Memory B cell (primary cell): ENCODE results near the gene TMF1.

ENCODE experiments used
- ATAC-seq: fragments of 150-1000 bp; cut with Tn5 transposase; 2 replicates; pipeline ENCODE4 v1.10.0; 2021; ENCODE audit warnings: low read depth, mild to moderate bottlenecking, moderate library complexity
- DNase-seq, 2 donors: peaks; one replicate each; pipeline ENCODE4 v3.0.0; 2022; ENCODE audit warnings: low spot score in 2 of 2
- H3K27ac Mint-ChIP-seq: one replicate; pipeline ENCODE4 v1.8.0; 2022; ENCODE audit warnings: mild to moderate bottlenecking, moderate library complexity, mixed read lengths
- H3K27me3 Mint-ChIP-seq: one replicate; pipeline ENCODE4 v1.8.0; 2022; ENCODE audit warnings: mixed read lengths
- H3K36me3 Mint-ChIP-seq: one replicate; pipeline ENCODE4 v1.8.0; 2022; ENCODE audit warnings: mild to moderate bottlenecking, mixed read lengths
- H3K4me1 Mint-ChIP-seq: one replicate; pipeline ENCODE4 v1.8.0; 2022; ENCODE audit warnings: mixed read lengths
- H3K4me3 Mint-ChIP-seq: one replicate; pipeline ENCODE4 v1.8.0; 2022; ENCODE audit warnings: mild to moderate bottlenecking, moderate library complexity, mixed read lengths
- H3K9me3 Mint-ChIP-seq: one replicate; pipeline ENCODE4 v1.8.0; 2022; ENCODE audit warnings: mixed read lengths

Gene TMF1

DNA sequence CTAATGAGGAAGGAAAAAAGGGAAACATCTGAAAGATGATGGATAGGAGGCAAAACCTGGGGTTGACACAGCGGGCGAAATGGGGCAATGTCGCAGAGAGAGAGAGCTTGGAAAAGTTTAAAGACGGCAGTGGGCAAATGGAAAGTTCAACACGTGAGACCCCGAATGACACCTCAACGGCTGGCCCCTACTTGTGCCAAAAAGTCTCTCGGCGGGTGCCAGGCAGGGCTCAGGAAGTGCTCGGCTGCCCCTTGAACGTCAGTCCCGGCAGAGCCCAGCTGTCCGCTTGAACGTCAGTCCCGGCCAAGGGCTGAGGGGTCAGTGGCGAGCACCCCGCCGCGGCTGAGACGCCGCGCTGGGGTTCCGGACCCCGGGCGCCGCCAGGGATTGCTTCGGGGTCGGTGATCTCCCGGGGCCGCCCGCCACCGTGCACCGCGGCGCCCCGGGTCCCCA lies 39.3 kb downstream of the TMF1 start:
- H3K4me1 Mint-ChIP-seq = peaks cover 9% of the 10 kb centered on the region
- H3K36me3 Mint-ChIP-seq = peaks cover 6% of the 10 kb centered on the region
- ATAC-seq = no peak

DNA sequence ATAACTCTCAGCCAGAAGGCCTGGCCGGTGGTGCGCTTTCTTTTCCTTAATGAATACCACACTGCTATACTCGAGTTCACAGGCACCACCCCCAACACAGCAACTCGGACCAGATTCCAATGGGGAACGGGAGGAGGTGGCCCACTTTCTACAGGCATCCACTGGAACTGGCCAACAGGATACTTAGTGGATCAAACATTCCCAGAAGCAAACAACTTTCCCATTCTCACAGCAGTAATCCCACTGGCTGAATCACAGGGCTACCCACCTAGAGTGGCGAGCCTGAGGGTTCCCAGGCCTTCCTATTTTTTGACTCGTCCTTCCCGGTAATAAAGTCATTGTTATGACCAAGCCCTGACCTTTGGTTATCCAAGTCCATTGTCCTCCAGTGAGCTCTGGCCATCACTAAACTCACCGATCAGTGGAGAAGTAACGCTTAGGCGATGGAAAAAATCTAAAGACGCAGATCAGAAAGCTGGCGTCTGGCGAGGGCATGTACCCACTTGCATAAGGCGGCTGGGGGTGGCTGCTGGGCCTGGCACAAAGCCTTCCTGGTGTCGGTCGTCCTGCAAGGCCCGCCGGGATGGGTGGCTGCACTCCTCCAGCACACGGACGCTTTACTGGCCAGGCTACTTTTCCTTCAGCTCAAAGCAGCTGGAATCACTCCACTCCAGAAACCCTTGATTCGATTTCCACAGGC lies 39.9 kb downstream of the TMF1 start:
- Mint-ChIP-seq H3K27ac (peak overlapping the region; percentile 87), H3K27me3 (no peaks in the 10 kb centered on the region)
- no peak for DNase-seq

More for the DNA sequence above, 39.3 kb downstream of the TMF1 start:
- H3K27me3 Mint-ChIP-seq = no peaks in the 10 kb centered on the region
- no peak for DNase-seq
- H3K9me3 Mint-ChIP-seq = no peaks in the 10 kb centered on the region
- H3K4me3 Mint-ChIP-seq = peak overlapping the region; percentile 93
- peak overlapping the region; percentile 87 for H3K27ac Mint-ChIP-seq

DNA sequence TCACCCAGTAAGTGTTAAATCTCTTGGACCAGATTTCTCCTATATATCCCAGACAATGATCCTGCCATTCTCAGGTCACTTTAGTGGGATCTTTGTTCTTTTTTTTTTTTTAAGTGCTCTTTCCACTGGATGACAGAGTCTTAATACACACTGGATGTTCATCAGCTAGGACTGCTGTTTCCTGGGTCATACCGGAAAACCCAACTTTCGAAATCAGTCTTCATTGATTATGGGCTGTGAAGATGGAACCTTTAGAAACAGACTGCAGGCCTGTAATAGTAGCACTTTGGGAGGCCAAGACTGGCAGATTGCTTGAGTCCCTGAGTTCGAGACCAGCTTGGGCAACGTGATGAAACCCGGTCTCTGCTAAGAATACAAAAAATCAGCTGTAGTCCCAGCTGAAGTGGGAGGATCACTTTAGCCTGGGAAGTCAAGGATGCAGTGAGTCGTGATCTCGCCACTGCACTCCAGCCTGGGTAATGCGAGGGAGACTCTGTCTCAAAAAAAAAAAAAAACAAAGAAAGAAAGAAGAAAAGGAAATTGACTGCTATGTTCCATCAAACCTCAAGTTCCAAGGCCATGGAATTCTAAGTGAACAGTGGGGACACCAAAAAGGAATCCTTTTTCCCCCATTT lies 40.9 kb downstream of the TMF1 start:
- H3K4me3 Mint-ChIP-seq = peak overlapping the region; percentile 41
- no peaks in the 10 kb centered on the region for H3K9me3 Mint-ChIP-seq
- DNase-seq (no peak), ATAC-seq (no peak)
- no peaks in the 10 kb centered on the region for H3K27me3 Mint-ChIP-seq
- H3K27ac Mint-ChIP-seq = peak overlapping the region; percentile 35
- H3K36me3 Mint-ChIP-seq = peaks cover 9% of the 10 kb centered on the region
- H3K4me1 Mint-ChIP-seq = peaks cover 9% of the 10 kb centered on the region

More for the DNA sequence above, 39.9 kb downstream of the TMF1 start:
- no peak for ATAC-seq
- Mint-ChIP-seq H3K4me3 (peak overlapping the region; percentile 93), H3K9me3 (no peaks in the 10 kb centered on the region), H3K4me1 (peaks cover 9% of the 10 kb centered on the region), H3K36me3 (peaks cover 6% of the 10 kb centered on the region)

DNA sequence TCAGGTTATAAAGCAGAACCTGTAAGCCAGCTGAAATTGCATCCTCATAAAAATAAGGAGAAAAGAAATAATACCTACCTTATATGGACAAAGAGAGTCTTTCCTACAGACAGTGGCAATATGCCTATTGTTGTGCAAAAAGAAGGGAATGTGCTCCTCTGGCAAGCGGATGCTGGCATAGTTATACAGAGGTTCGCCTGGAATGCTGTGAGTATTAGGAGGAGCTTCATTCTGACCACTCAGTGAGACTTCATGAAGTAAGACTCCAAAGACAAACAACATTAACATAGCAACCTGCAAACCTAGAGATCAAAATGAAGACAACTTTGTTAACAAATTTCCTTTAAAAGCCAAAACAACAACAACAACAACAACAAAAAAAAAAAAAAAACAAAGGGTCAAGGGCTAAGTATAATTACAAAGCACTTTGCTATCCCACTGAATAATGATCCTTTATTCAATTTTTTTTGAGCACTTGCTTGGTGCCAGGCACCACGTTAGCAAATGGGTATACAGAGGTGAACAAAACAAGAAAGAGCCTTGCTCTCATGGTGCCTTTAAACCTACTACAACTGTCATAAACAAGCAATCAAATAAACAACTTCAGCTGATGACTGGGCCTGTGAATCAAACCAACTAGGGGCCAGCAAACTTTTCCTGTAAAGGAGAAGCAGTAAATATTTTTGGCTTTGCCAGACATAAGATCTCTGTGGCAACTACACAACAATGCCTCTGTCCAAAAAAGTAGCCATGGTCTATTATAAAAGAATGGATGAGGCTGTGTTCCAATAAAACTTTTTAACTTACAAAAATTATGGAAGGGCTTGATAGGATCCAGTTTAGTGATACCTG lies 42.3 kb downstream of the TMF1 start:
- no peak for DNase-seq
- no peak for ATAC-seq
- H3K27me3 Mint-ChIP-seq = no peaks in the 10 kb centered on the region
- peaks cover 5% of the 10 kb centered on the region for H3K4me1 Mint-ChIP-seq
- no peak overlapping the region for H3K4me3 Mint-ChIP-seq
- H3K27ac Mint-ChIP-seq = peak overlapping the region; percentile 54
- no peaks in the 10 kb centered on the region for H3K9me3 Mint-ChIP-seq
- H3K36me3 Mint-ChIP-seq = peaks cover 14% of the 10 kb centered on the region

DNA sequence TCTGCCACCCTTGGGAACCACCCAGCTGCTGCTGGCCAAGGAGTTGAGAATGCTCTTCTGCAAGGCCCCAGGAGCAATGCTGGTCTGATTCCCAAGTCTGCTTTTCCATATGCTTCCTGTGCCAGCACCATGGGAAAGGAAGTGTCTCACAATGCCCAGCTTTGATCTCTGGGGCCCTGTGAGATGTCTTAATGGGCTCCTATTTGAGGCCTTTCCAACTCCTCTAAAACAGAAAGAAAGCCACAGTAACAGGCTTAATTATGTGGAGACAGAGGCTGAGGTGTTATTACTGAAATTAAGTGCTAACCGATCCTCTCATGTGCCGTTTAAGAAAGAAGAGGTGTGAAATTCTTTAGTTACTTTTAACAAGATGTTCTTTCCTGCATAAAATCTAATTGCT lies 43.2 kb downstream of the TMF1 start:
- Mint-ChIP-seq H3K4me1 (peaks cover 3% of the 10 kb centered on the region), H3K9me3 (no peaks in the 10 kb centered on the region), H3K36me3 (peaks cover 14% of the 10 kb centered on the region), H3K27me3 (no peaks in the 10 kb centered on the region), H3K27ac (no peak overlapping the region), H3K4me3 (no peak overlapping the region)
- DNase-seq (no peak), ATAC-seq (no peak)

DNA sequence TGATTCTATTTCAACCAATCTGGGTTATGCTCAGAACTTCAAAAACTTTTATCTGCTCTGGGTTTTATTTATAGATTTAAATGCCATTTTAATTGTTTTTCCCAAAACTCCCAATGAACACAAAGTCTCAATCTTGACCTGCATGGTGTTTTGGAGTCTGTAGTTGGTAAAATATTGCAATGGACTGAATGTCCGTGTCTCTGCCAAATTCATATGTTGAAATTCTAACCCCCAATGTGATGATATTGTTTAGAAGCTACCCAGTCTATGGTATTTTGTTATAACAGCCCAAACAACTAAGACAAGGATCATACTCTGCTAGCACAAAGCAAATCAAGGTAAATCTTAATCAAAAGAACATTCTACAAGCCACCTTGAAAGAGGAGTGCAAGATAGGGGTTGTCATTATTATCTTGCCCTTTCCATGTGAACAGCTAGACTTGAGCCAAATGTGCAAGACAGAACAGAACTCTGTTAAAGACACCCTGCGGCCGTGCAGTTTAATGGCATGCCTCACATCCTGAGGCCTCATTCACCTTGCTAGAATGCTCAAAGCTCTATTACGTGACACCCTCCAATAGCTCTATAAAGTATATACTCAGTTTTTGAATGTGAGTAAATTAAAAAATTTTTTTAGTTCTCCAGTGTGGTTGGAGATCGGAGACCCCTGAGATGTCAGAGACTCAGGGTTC lies 46.2 kb downstream of the TMF1 start:
- H3K4me3 Mint-ChIP-seq = no peak overlapping the region
- no peak overlapping the region for H3K27ac Mint-ChIP-seq
- no peaks in the 10 kb centered on the region for H3K4me1 Mint-ChIP-seq
- DNase-seq (no peak), ATAC-seq (no peak)
- peaks cover 19% of the 10 kb centered on the region for H3K36me3 Mint-ChIP-seq
- H3K27me3 Mint-ChIP-seq = no peaks in the 10 kb centered on the region
- no peaks in the 10 kb centered on the region for H3K9me3 Mint-ChIP-seq

DNA sequence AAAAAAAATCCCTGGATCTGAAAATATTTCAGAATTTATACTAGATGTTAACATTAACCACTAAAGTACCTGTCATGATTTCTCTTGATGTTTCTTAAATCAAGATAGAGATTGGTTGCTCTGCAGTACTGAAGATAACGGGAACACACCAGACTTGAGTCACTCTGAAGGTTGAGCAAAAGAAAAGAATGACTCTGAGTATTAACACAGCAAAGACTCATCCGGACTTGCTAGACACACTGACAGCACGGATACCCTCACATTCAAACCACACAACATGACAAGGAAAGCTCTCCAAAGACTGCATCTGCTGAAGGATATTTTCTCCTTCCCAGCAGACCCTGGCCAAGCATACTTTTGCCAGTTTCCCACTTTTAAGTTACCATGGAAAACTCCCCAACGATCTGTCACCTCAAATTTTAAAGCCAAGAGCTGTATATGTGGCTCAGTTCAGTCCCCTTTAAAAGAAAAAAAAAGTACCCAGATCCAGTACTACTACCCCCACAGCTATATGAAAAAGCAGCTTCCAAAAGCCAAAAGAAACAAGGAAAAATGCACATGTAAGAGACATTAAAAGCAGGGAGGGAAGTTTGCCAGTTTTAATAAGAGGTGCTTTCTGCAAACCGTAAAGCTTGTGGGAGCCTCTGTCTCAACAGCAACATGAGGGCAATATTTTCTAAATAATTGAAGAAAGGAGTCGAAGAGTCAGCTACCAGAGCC lies 46.9 kb downstream of the TMF1 start:
- ATAC-seq (no peak), DNase-seq (no peak)
- Mint-ChIP-seq H3K27ac (no peak overlapping the region), H3K9me3 (no peaks in the 10 kb centered on the region), H3K4me1 (no peaks in the 10 kb centered on the region), H3K36me3 (peaks cover 19% of the 10 kb centered on the region), H3K27me3 (no peaks in the 10 kb centered on the region), H3K4me3 (no peak overlapping the region)

DNA sequence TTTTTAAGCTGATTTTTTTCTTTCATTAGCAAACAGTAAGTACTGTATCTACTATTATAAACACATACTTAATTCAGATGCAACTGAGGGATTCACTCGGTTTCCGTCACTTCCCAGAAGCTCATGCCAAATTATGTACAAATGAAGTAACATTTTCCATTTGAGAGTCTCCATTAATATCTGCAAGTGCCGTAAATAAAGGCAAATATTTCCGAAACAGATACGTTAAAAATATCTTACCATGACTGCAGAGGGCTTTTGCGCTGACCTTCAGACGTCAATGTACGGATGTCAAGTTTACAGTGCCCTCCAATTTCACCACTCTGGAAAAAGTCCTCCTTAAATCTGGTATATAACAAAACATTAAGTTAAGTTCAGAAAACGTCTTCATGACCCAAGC lies 48.0 kb downstream of the TMF1 start:
- H3K36me3 Mint-ChIP-seq = peaks cover 20% of the 10 kb centered on the region

DNA sequence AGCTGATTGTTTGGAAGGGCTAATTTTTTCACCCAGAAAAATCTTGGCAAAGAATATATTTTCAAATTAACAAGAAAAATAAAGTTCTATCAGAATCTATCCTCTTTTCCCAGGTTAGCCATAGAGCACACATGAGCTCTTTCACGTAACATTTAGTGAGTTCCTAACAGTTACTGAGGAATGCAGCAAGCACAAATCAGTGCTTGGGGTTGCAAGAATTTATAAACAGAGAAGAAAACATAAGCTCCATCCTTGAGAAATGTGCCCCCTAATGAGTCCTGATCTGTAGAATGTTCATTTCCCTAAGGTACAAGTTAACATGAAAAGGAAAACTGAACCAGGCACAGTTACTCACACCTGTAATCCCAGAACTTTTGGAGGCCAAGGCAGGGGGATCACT lies 52.5 kb downstream of the TMF1 start:
- no peak for DNase-seq
- ATAC-seq = no peak
- no peaks in the 10 kb centered on the region for H3K9me3 Mint-ChIP-seq
- H3K4me3 Mint-ChIP-seq = no peak overlapping the region
- peaks cover 29% of the 10 kb centered on the region for H3K36me3 Mint-ChIP-seq
- no peaks in the 10 kb centered on the region for H3K4me1 Mint-ChIP-seq
- no peaks in the 10 kb centered on the region for H3K27me3 Mint-ChIP-seq
- no peak overlapping the region for H3K27ac Mint-ChIP-seq

More for the DNA sequence above, 48.0 kb downstream of the TMF1 start:
- Mint-ChIP-seq H3K4me1 (no peaks in the 10 kb centered on the region), H3K27me3 (no peaks in the 10 kb centered on the region), H3K27ac (no peak overlapping the region), H3K9me3 (no peaks in the 10 kb centered on the region), H3K4me3 (no peak overlapping the region)
- DNase-seq (no peak), ATAC-seq (no peak)

DNA sequence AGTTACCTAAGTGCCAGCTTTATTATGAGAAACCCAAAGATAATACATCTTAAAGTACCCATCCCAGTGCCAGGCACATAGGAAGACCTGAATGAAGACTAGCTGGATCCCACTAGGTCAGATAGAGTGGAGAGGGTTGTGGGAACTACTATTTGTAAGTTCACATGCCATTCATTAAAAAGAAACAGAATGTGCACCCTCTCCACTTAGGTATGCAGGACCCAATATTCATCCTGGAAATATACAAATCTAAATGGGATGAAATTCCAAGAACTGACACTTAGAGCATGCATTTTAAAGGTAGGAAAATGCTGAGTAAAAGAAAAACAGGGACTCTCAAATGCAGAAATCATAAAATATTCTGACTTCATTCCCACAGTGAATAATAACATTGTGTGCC lies 53.0 kb downstream of the TMF1 start:
- ATAC-seq (no peak), DNase-seq (no peak)
- Mint-ChIP-seq H3K4me1 (no peaks in the 10 kb centered on the region), H3K27ac (no peak overlapping the region), H3K36me3 (peaks cover 29% of the 10 kb centered on the region), H3K9me3 (no peaks in the 10 kb centered on the region), H3K27me3 (no peaks in the 10 kb centered on the region), H3K4me3 (no peak overlapping the region)

DNA sequence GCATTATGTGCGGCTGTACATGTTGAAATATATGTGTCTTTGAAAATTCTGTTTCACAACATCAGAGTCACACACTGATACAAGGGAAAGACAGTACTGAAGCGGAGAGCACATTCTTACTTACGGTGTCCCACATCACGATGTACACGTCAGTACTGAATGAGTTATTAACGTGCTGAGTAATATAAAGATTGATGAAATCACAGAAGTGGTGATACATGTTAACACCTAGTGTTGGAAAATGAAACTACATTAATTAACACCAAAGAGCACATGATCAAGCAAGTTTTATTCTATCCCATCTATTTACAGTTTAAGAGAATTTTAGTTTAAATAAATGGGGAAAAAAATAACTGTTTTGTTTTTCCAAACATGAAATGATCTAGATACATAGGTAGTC lies 54.2 kb downstream of the TMF1 start:
- H3K27ac Mint-ChIP-seq = no peak overlapping the region
- no peaks in the 10 kb centered on the region for H3K4me1 Mint-ChIP-seq
- H3K9me3 Mint-ChIP-seq = no peaks in the 10 kb centered on the region
- H3K4me3 Mint-ChIP-seq = no peak overlapping the region
- ATAC-seq = no peak
- no peaks in the 10 kb centered on the region for H3K27me3 Mint-ChIP-seq
- no peak for DNase-seq
- peaks cover 38% of the 10 kb centered on the region for H3K36me3 Mint-ChIP-seq

DNA sequence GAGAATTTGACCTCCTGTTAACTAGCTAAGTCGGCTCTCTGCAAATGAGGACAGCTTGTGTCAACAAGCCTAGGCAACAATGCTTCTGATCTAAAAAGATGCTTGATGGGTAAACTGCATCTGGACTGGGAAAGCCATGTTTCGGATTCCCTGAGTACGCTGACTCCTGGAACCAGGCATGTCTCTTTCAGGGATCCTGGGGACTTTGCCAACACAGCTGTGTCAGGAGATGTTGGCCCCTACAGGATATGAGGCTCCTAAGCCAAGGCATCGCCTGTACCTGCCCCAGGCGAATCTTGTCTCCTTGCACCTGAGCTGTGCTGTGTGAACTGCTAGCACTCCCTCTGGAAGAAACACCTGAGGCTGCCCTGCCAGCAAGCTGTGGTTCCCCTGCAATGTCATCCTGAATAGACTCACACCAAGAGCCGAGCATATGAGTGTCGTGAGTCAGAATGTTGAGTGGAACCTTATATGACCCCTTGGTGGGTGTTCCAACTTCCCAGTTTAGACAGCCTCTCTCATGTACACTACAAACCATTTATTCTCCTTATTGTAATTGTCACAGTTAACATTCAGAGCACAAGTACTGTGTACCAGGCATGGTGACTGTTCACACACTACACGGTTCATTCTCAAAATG lies 55.7 kb downstream of the TMF1 start:
- ATAC-seq (no peak), DNase-seq (no peak)
- Mint-ChIP-seq H3K27ac (no peak overlapping the region), H3K27me3 (no peaks in the 10 kb centered on the region), H3K9me3 (no peaks in the 10 kb centered on the region), H3K36me3 (peaks cover 47% of the 10 kb centered on the region), H3K4me1 (no peaks in the 10 kb centered on the region), H3K4me3 (no peak overlapping the region)

DNA sequence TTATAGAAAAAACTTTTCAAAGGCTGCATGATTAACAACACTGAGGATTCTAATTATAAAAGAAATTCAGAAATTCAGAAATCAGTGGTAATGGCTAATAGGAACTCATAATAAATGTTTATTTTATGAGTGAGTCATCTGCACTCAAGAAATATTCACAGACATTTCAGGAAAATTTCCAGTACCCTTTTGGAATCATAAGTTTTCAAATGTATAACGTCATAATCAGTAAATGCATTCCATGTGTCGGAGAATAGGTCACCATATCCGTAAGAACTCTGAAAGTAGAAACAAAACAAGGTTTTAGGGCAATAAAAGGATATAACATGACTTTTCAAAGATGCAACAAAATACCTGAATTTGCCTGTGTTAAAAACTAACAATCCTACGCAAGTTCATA lies 63.4 kb downstream of the TMF1 start:
- Mint-ChIP-seq H3K4me3 (no peak overlapping the region), H3K4me1 (no peaks in the 10 kb centered on the region), H3K9me3 (no peaks in the 10 kb centered on the region), H3K27me3 (no peaks in the 10 kb centered on the region), H3K27ac (no peak overlapping the region), H3K36me3 (peaks cover 53% of the 10 kb centered on the region)
- DNase-seq = no peak
- ATAC-seq = no peak
